ENCODE data around the gene BCL2L11. TPM values are rescaled to one million over a fixed set of nuclear protein-coding genes. Genes with fewer than 3 reads are reported as not detected.
A peak's percentile ranks its signal among the peaks of the same experiment; 100 is the strongest.

BCL2L11 gene
- total RNA-seq, 1 donor from 2014 or later, result 13.8 TPM

DNA sequence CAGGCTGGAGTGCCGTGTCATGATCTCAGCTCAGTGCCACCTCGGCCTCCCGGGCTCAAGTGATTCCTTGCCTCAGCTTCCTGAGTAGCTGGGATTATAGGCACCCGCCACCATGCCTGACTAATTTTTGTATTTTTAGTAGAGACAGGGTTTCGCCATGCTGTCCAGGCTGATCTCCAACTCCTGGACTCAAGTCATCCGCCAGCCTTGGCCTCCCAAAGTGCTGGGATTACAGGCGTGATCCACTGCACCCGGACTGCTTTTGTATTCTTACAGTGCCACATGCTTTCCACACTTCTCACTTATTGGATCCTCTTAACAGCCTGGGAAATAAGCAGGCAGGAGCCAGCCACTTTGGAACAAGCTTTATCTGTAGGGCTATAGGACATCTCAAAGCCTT, 25.3 kb upstream of the BCL2L11 start:
- Histone ChIP-seq H3K4me3 (ENCODE audit: low read depth, low read length) (no peak overlapping the region), H3K36me3 (ENCODE audit: control insufficient read depth, insufficient read depth, low read length) (no peaks in the 10 kb centered on the region), H3K27me3 (ENCODE audit: control insufficient read depth, insufficient read depth, low read length) (peaks cover 2% of the 10 kb centered on the region)
- no peak for DNase-seq (ENCODE audit: low read depth)
- TF ChIP-seq, protein P1, sequence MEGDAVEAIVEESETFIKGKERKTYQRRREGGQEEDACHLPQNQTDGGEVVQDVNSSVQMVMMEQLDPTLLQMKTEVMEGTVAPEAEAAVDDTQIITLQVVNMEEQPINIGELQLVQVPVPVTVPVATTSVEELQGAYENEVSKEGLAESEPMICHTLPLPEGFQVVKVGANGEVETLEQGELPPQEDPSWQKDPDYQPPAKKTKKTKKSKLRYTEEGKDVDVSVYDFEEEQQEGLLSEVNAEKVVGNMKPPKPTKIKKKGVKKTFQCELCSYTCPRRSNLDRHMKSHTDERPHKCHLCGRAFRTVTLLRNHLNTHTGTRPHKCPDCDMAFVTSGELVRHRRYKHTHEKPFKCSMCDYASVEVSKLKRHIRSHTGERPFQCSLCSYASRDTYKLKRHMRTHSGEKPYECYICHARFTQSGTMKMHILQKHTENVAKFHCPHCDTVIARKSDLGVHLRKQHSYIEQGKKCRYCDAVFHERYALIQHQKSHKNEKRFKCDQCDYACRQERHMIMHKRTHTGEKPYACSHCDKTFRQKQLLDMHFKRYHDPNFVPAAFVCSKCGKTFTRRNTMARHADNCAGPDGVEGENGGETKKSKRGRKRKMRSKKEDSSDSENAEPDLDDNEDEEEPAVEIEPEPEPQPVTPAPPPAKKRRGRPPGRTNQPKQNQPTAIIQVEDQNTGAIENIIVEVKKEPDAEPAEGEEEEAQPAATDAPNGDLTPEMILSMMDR (IDR thresholded peaks at IDR 0.05; ENCODE audit: insufficient read depth, low read length, poor library complexity, severe bottlenecking), result no peak

DNA sequence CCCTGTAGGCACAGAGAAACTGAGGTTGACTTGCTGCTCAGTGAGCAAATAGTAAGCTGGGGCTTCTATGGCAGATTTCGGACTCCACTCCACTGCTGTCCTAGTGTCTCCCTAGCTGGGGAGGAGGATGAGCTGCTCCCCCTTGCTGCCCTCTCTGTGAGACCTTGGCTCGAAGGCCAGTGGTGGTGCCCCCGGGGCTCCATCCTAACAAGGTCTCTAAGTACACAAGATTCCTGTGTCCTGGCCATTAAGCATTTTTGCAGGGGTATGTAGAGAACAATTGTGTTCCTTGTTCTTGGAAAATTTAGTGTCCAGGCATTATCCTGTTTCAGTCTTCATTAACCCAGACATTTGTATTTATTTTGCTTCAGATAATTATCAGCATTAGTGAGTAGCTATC, 21.3 kb upstream of the BCL2L11 start:
- no peaks in the 10 kb centered on the region for H3K27me3 ChIP-seq (ENCODE audit: control insufficient read depth, insufficient read depth, low read length)
- no peak for DNase-seq (ENCODE audit: low read depth)
- no peak overlapping the region for H3K4me3 ChIP-seq (ENCODE audit: low read depth, low read length)
- H3K36me3 ChIP-seq (ENCODE audit: control insufficient read depth, insufficient read depth, low read length), result no peaks in the 10 kb centered on the region
- TF ChIP-seq, protein P1 (IDR thresholded peaks at IDR 0.05; ENCODE audit: insufficient read depth, low read length, poor library complexity, severe bottlenecking), result no peak

DNA sequence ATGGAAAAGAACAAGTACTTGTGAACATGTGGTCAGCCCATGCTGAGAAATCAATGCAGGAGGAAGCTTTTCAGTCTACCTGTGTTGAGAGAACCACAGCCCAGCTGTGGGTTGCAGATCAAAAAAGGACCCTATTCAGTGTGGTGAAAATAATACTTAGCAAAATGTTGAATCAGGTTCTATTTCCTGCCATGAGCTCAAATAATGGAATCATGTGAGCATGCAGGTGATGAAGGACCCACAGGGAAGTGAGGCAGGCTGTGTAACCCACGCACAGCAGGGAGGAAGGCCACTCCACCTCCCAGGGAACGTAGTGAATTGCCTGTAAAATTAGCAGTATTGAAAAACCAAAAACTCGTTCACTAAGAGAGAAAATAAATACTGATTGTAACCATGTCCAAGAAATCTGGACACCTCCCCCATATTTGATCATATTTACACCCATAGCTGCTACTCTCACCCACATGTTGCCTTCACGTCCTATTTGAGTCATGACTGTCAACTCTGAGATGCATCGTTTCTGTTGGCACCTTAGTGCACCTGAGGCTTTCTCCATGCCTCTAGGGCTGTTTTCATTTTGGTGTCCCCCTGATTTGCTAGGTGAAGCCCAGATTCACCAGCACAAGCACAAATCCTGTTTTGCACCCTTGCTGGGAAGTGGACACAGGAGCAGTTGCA, 20.5 kb upstream of the BCL2L11 start:
- no peak overlapping the region for H3K4me3 ChIP-seq (ENCODE audit: low read depth, low read length)
- TF ChIP-seq, protein P1 (IDR thresholded peaks at IDR 0.05; ENCODE audit: insufficient read depth, low read length, poor library complexity, severe bottlenecking), result no peak
- H3K27me3 ChIP-seq (ENCODE audit: control insufficient read depth, insufficient read depth, low read length), result no peaks in the 10 kb centered on the region
- DNase-seq (ENCODE audit: low read depth), result no peak
- no peaks in the 10 kb centered on the region for H3K36me3 ChIP-seq (ENCODE audit: control insufficient read depth, insufficient read depth, low read length)

DNA sequence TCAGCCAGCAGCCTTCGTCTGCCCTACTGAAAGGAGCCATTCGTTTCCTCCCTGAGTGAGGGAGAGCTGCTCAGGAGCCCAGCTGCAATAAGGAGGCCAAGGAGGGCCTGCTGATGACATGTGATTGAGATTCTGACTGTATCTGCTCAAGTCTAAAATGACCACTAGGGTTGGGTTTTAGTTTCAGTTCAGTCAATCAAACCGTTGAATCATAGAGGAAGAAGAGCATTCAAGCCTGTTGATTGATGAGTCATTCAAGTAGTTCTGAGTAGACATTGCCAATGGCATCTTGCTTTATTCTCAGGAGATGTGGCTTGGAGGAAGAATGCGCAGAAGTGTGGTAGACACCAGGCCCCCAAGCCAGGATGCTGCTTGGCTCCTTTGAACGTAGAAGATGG, 19.9 kb upstream of the BCL2L11 start:
- H3K27me3 ChIP-seq (ENCODE audit: control insufficient read depth, insufficient read depth, low read length), result no peaks in the 10 kb centered on the region
- no peaks in the 10 kb centered on the region for H3K36me3 ChIP-seq (ENCODE audit: control insufficient read depth, insufficient read depth, low read length)
- TF ChIP-seq, protein P1 (IDR thresholded peaks at IDR 0.05; ENCODE audit: insufficient read depth, low read length, poor library complexity, severe bottlenecking), result peak; percentile 15
- H3K4me3 ChIP-seq (ENCODE audit: low read depth, low read length), result no peak overlapping the region
- DNase-seq (ENCODE audit: low read depth), result no peak

DNA sequence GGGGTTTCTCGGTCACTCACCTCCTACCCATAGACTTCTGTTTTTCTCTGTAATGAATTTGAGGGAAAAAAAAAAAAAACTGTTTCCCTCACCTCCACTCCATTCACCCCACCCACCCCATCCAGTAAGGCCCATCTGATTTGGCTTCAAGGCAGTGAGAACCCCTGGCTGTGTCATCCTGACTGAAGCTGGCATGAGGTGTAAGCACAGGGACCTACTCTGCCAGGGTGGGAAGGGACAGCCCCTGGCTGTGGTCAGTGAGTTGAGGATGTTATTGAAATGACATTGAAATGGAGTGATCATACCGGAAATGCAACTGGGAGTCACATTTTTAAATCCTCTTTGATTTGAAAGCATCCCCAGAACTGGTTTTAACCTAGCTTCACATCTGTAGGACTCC, 19.1 kb upstream of the BCL2L11 start:
- TF ChIP-seq, protein P1 (IDR thresholded peaks at IDR 0.05; ENCODE audit: insufficient read depth, low read length, poor library complexity, severe bottlenecking), result no peak
- Histone ChIP-seq H3K27me3 (ENCODE audit: control insufficient read depth, insufficient read depth, low read length) (no peaks in the 10 kb centered on the region), H3K4me3 (ENCODE audit: low read depth, low read length) (no peak overlapping the region)

DNA sequence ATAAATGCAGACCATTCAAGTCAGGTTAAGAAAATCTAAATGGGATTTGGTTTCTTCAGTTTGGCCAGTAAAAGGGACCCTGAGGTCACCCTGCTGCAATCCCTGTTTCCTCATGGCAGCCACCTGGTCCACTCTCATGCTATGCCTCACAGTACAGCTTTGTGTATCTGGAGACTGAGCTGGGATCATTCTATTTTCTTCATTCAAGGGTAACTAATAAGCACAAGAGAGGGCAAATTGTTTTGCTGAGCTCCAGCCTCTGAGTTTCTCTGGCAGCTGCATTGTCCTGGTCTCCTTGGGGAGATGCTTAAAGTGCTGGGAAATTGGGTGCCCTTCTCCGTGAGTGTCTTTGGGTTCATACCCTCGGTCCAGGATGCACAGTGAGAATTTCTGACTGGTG, 18.5 kb upstream of the BCL2L11 start:
- Histone ChIP-seq H3K36me3 (ENCODE audit: control insufficient read depth, insufficient read depth, low read length) (no peaks in the 10 kb centered on the region), H3K27me3 (ENCODE audit: control insufficient read depth, insufficient read depth, low read length) (no peaks in the 10 kb centered on the region), H3K4me3 (ENCODE audit: low read depth, low read length) (no peak overlapping the region)
- TF ChIP-seq, protein P1 (IDR thresholded peaks at IDR 0.05; ENCODE audit: insufficient read depth, low read length, poor library complexity, severe bottlenecking), result no peak
- DNase-seq (ENCODE audit: low read depth), result no peak

More for the DNA sequence above, 19.1 kb upstream of the BCL2L11 start:
- no peak for DNase-seq (ENCODE audit: low read depth)
- no peaks in the 10 kb centered on the region for H3K36me3 ChIP-seq (ENCODE audit: control insufficient read depth, insufficient read depth, low read length)

Measured in kidney epithelial cell (primary cell).